Measurements from ENCODE around the gene PRSS33. TPM values are rescaled to one million over a fixed set of nuclear protein-coding genes. Genes with fewer than 3 reads are reported as not detected.

PRSS33 gene
- total and polyA plus RNA-seq, 5 donors from 2014 or later = not detected

DNA sequence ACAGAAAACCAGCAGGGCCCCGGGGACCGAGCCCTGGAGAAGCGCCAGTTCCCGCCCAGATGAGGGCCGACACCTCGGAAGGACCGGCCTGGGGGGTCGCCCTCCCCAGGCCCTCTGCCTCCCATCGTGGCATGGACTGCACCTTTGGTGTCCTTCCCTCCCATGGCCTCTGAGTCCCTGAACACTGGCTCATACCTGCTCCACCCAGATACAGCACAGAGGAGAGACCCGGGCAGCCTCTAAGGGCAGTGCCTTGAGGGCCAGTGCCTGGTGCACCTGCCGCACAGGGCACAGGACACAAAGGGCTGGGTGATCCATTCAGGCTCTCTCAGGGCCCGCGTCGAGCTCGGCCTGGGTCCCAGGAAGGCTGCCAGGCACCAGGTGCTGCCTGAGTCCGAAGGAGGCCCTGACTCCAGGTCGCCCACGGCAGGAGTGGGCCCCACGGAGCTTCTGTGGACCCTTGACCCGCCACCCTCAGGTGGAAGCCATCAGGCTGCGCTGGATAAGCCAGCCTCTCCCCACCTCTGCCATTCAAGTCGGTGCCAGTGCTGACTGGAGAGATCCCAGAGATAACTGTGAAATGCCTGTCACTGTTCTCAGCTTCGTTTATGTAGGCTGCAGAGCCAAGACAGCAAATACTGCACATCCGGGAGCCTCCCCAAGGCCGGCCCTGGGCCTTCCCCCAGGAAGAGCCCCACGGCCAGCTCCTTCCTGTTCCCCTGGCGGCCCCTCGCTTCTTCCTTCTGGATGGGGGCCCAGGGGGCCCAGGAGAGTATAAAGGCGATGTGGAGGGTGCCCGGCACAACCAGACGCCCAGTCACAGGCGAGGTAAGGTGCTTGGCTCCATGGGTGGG, 42.4 kb upstream of the PRSS33 start, which contains the start of gene ZG16B:
Gene ZG16B, plus strand, starts transcription at position 803 of the 854 bp plus-strand sequence. CDS start 139 bp downstream, outside the sequence.
- Histone ChIP-seq H3K9me3 (ENCODE audit: control insufficient read depth in 2 of 2, low read length in 2 of 2) (no peaks in the 10 kb centered on the region), H3K36me3 (ENCODE audit: control insufficient read depth, insufficient read depth, low read length) (no peaks in the 10 kb centered on the region), H3K27me3 (ENCODE audit: control insufficient read depth, insufficient read depth, low read length) (no peaks in the 10 kb centered on the region), H3K27ac (ENCODE audit: insufficient read depth, low read length, poor library complexity, severe bottlenecking) (no peak within 1 kb of the TSS), H3K4me1 (ENCODE audit: control insufficient read depth, insufficient read depth, low read length, poor library complexity, severe bottlenecking) (no peaks in the 10 kb centered on the region), H3K4me3 (ENCODE audit: low read depth, low read length) (no peak within 1 kb of the TSS)
- H3K9me3 Mint-ChIP-seq = peaks cover 0 to 1% (median 0%) of the 10 kb centered on the region in 7 donors
- H3K36me3 Mint-ChIP-seq = no peaks in the 10 kb centered on the region
- H3K4me3 Mint-ChIP-seq = no peak within 1 kb of the TSS
- DNase-seq (peak in 1 of 3 donors; percentile 26), ATAC-seq (ENCODE audit: low read depth in 2 of 2) (no peak)
- no peaks in the 10 kb centered on the region for H3K4me1 Mint-ChIP-seq
- peaks cover 4% of the 10 kb centered on the region for H3K27me3 Mint-ChIP-seq
- H3K27ac Mint-ChIP-seq = no peak within 1 kb of the TSS

DNA sequence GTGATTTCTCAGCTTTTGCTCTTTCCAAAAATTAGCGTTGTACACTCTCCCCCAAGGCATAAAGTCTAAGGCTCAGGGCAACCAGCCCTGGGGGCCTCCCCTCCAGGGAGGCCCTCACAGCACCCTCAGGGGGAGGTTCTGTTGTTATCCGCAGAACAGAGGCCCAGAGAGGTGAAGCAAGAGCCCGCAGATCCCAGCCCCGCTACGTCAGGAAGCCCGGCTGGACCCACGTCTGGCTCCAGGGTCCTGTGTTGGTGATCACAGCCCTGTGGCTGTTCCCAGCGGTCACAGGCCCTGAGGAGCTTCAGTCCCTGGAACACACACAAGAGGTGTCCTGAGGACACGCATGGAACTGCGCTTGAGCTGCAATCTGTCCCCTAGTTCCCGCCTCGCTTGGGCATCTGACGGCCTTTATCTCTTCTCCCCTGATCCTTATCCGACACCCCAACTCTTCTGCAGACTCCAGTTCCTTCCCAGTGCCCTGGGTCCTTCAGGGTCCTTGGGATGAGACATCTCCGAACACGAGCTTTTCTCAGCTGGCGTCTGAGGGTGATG, 41.6 kb upstream of the PRSS33 start:
- H3K9me3 ChIP-seq (ENCODE audit: control insufficient read depth in 2 of 2, low read length in 2 of 2) = no peaks in the 10 kb centered on the region

DNA sequence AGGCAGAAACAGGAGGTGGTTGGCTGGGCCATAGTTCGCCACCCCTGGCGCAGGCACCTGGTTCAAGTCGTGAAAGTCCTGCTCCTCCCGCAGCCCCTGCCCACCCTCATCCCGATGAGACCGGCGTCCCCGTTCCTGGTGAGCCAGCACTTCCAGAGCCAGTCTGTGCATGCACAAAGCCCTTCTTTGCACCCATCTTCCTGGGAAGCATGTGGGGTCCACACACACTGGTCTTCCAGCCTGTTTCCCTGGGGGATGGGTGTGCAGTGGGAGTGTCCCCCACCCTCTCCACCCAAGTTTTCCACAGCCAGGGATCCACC, 41.1 kb upstream of the PRSS33 start:
- no peaks in the 10 kb centered on the region for H3K4me1 ChIP-seq (ENCODE audit: control insufficient read depth, insufficient read depth, low read length, poor library complexity, severe bottlenecking)
- Mint-ChIP-seq H3K4me1 (no peaks in the 10 kb centered on the region), H3K9me3 (peaks cover 0 to 1% (median 0%) of the 10 kb centered on the region in 7 donors), H3K4me3 (no peak overlapping the region), H3K36me3 (no peaks in the 10 kb centered on the region), H3K27me3 (peaks cover 4% of the 10 kb centered on the region), H3K27ac (no peak overlapping the region)
- no peaks in the 10 kb centered on the region for H3K36me3 ChIP-seq (ENCODE audit: control insufficient read depth, insufficient read depth, low read length)
- no peak for ATAC-seq (ENCODE audit: low read depth in 2 of 2)
- H3K27ac ChIP-seq (ENCODE audit: insufficient read depth, low read length, poor library complexity, severe bottlenecking) = no peak overlapping the region
- no peak for DNase-seq
- H3K9me3 ChIP-seq (ENCODE audit: control insufficient read depth in 2 of 2, low read length in 2 of 2) = no peaks in the 10 kb centered on the region
- H3K27me3 ChIP-seq (ENCODE audit: control insufficient read depth, insufficient read depth, low read length) = no peaks in the 10 kb centered on the region
- H3K4me3 ChIP-seq (ENCODE audit: low read depth, low read length) = no peak overlapping the region

More for the DNA sequence above, 41.6 kb upstream of the PRSS33 start:
- no peak for ATAC-seq (ENCODE audit: low read depth in 2 of 2)
- no peaks in the 10 kb centered on the region for H3K4me1 Mint-ChIP-seq
- Histone ChIP-seq H3K36me3 (ENCODE audit: control insufficient read depth, insufficient read depth, low read length) (no peaks in the 10 kb centered on the region), H3K27me3 (ENCODE audit: control insufficient read depth, insufficient read depth, low read length) (no peaks in the 10 kb centered on the region), H3K27ac (ENCODE audit: insufficient read depth, low read length, poor library complexity, severe bottlenecking) (no peak overlapping the region), H3K4me1 (ENCODE audit: control insufficient read depth, insufficient read depth, low read length, poor library complexity, severe bottlenecking) (no peaks in the 10 kb centered on the region), H3K4me3 (ENCODE audit: low read depth, low read length) (no peak overlapping the region)
- H3K27ac Mint-ChIP-seq = no peak overlapping the region
- H3K4me3 Mint-ChIP-seq = no peak overlapping the region
- H3K9me3 Mint-ChIP-seq = peaks cover 0 to 1% (median 0%) of the 10 kb centered on the region in 7 donors
- H3K27me3 Mint-ChIP-seq = peaks cover 4% of the 10 kb centered on the region
- no peaks in the 10 kb centered on the region for H3K36me3 Mint-ChIP-seq
- no peak for DNase-seq

DNA sequence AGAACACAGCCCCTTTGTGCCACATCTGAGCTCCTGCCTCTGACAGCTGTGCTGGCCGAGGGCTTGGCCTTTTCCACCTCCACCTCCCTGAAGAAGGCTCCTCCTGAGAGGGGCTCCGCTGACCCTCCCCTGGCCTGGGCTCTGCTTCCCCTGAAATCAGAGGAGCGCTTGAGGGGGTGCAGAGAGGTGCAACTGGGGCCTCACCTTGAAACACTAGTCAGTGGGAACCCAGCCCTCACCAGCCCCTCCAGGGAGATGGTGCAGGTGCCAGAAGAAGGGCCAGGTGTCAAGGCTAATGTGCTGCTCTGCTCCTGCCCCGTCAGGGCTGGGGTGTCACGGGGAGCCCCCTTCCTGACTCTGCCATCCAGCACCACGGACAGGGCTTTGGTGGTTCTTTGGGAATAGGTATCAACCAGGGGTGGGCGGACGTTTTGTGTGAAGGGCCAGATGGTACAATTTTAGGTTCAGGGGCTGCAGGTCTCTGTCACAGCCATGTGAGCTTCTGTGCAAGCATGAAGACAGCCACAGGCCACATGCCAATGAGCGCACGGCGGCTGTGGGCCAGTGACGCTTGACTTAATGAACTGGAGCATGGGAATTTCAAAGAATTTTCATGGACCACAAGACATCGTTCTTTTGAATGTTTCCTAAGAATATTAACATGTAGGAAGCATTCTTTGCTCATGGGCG, 40.6 kb upstream of the PRSS33 start:
- Mint-ChIP-seq H3K36me3 (no peaks in the 10 kb centered on the region), H3K4me3 (no peak overlapping the region), H3K9me3 (peaks cover 0 to 1% (median 0%) of the 10 kb centered on the region in 7 donors), H3K4me1 (no peaks in the 10 kb centered on the region), H3K27me3 (peaks cover 4% of the 10 kb centered on the region), H3K27ac (peak overlapping the region in 1 of 3 donors; percentile 23)
- H3K27ac ChIP-seq (ENCODE audit: insufficient read depth, low read length, poor library complexity, severe bottlenecking) = no peak overlapping the region
- no peak overlapping the region for H3K4me3 ChIP-seq (ENCODE audit: low read depth, low read length)
- no peaks in the 10 kb centered on the region for H3K9me3 ChIP-seq (ENCODE audit: control insufficient read depth in 2 of 2, low read length in 2 of 2)
- H3K4me1 ChIP-seq (ENCODE audit: control insufficient read depth, insufficient read depth, low read length, poor library complexity, severe bottlenecking) = no peaks in the 10 kb centered on the region
- H3K27me3 ChIP-seq (ENCODE audit: control insufficient read depth, insufficient read depth, low read length) = no peaks in the 10 kb centered on the region
- no peaks in the 10 kb centered on the region for H3K36me3 ChIP-seq (ENCODE audit: control insufficient read depth, insufficient read depth, low read length)
- ATAC-seq (ENCODE audit: low read depth in 2 of 2) (no peak), DNase-seq (no peak)

DNA sequence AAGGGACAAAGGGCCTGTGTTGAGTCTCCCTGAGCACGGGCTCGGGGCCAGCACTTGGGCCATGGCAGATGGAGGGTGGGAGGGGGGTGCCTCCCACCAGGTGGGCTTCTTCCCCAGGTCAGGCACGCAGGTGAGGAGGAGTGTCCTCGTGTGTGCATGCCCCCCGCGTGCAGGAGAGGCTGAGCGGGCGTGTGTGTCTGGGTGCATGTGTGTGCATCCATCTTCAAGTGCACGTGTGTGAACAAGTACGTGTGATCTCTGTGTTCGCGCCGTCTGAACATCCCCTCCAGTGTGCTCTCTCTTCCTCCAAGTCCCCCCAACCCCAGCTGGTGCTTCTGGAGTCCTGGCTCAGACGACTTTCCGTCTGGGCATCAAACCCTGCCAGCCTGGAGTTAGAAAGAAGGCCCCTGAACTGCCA, 40.0 kb upstream of the PRSS33 start:
- no peak overlapping the region for H3K27ac ChIP-seq (ENCODE audit: insufficient read depth, low read length, poor library complexity, severe bottlenecking)
- no peaks in the 10 kb centered on the region for H3K27me3 ChIP-seq (ENCODE audit: control insufficient read depth, insufficient read depth, low read length)
- no peak overlapping the region for H3K4me3 ChIP-seq (ENCODE audit: low read depth, low read length)
- H3K9me3 Mint-ChIP-seq = peaks cover 0 to 1% (median 0%) of the 10 kb centered on the region in 7 donors
- H3K27ac Mint-ChIP-seq = no peak overlapping the region
- no peaks in the 10 kb centered on the region for H3K36me3 ChIP-seq (ENCODE audit: control insufficient read depth, insufficient read depth, low read length)
- H3K27me3 Mint-ChIP-seq = peaks cover 4% of the 10 kb centered on the region
- no peaks in the 10 kb centered on the region for H3K36me3 Mint-ChIP-seq
- H3K9me3 ChIP-seq (ENCODE audit: control insufficient read depth in 2 of 2, low read length in 2 of 2) = no peaks in the 10 kb centered on the region
- H3K4me1 ChIP-seq (ENCODE audit: control insufficient read depth, insufficient read depth, low read length, poor library complexity, severe bottlenecking) = no peaks in the 10 kb centered on the region
- ATAC-seq (ENCODE audit: low read depth in 2 of 2) (no peak), DNase-seq (no peak)
- H3K4me3 Mint-ChIP-seq = no peak overlapping the region
- no peaks in the 10 kb centered on the region for H3K4me1 Mint-ChIP-seq

DNA sequence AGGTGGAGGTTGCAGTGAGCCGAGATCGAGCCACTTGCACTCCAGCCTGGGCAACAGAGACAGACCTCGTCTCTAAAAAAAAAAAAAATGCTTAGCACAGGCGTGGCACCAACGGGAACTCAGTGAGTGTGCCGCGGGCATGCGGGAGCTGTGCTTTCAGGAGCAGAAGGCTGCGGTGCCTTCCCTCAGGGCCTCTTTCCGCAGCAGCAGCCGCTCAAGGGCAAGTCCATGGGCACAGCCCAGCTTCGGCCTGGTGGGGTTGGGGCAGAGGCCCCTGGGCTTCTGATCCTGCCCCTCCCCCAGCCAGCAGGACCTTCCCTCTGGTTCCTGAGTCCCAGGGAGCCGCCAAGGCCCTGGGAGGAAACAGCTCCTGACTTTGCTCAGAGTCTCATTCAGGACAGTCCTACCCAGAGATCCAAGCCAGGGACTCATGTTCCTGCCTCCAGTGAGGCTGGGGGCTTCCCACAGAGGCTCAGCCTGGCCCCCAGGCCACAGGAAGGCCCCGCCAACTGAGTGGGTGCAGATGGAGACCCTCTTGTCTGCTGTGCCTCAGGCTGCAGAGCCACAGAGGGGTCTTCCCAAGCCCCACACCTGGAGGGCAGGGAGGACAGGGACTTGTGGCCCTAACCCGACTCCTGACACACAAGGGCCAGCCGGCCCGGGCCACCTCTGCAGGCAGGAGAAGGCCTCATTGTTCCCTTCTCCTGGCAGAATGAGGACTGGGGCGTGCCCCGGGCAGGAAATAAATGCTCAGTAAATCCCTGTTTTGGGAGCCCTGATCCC, 39.4 kb upstream of the PRSS33 start:
- Mint-ChIP-seq H3K4me1 (no peaks in the 10 kb centered on the region), H3K9me3 (peaks cover 0 to 1% (median 0%) of the 10 kb centered on the region in 7 donors), H3K36me3 (no peaks in the 10 kb centered on the region), H3K4me3 (no peak overlapping the region), H3K27ac (no peak overlapping the region), H3K27me3 (peaks cover 4% of the 10 kb centered on the region)
- no peaks in the 10 kb centered on the region for H3K36me3 ChIP-seq (ENCODE audit: control insufficient read depth, insufficient read depth, low read length)
- no peak overlapping the region for H3K27ac ChIP-seq (ENCODE audit: insufficient read depth, low read length, poor library complexity, severe bottlenecking)
- DNase-seq = no peak
- no peak overlapping the region for H3K4me3 ChIP-seq (ENCODE audit: low read depth, low read length)
- no peaks in the 10 kb centered on the region for H3K27me3 ChIP-seq (ENCODE audit: control insufficient read depth, insufficient read depth, low read length)
- no peak for ATAC-seq (ENCODE audit: low read depth in 2 of 2)
- no peaks in the 10 kb centered on the region for H3K4me1 ChIP-seq (ENCODE audit: control insufficient read depth, insufficient read depth, low read length, poor library complexity, severe bottlenecking)
- no peaks in the 10 kb centered on the region for H3K9me3 ChIP-seq (ENCODE audit: control insufficient read depth in 2 of 2, low read length in 2 of 2)

DNA sequence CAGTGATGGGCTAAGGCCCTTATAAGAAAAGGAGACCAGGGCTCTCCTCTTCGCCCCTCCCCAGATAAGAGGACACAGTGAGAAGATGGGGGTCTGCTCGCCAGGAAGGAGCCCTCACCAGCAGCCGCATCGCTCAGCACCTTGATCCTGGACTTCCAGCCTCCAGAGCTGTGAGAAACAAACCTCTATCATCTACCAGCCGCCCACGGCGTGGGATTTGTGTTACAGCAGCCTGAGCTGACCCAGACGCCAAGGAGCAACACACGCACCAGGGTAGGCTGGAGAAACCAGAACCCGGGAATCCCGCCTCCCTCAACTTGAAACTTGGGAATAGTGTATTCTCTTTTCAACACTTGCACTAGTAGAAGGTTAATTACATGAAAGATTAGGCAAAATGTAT, 38.5 kb upstream of the PRSS33 start:
- Mint-ChIP-seq H3K4me1 (no peaks in the 10 kb centered on the region), H3K27ac (no peak overlapping the region), H3K4me3 (no peak overlapping the region), H3K36me3 (no peaks in the 10 kb centered on the region), H3K27me3 (peaks cover 4% of the 10 kb centered on the region), H3K9me3 (peaks cover 0 to under 1% (median 0%) of the 10 kb centered on the region in 7 donors)
- Histone ChIP-seq H3K4me1 (ENCODE audit: control insufficient read depth, insufficient read depth, low read length, poor library complexity, severe bottlenecking) (no peaks in the 10 kb centered on the region), H3K27ac (ENCODE audit: insufficient read depth, low read length, poor library complexity, severe bottlenecking) (no peak overlapping the region), H3K36me3 (ENCODE audit: control insufficient read depth, insufficient read depth, low read length) (no peaks in the 10 kb centered on the region), H3K9me3 (ENCODE audit: control insufficient read depth in 2 of 2, low read length in 2 of 2) (no peaks in the 10 kb centered on the region), H3K4me3 (ENCODE audit: low read depth, low read length) (no peak overlapping the region), H3K27me3 (ENCODE audit: control insufficient read depth, insufficient read depth, low read length) (no peaks in the 10 kb centered on the region)
- DNase-seq (no peak), ATAC-seq (ENCODE audit: low read depth in 2 of 2) (no peak)

All from CD4-positive, CD25-positive, alpha-beta regulatory T cell (primary cell).